A673 (cell line): ENCODE data around the gene APBA3.

Experiments used
- CTCF ChIP-seq: fragments of 300-800, 200-600 bp; sonication (generic); conservative IDR thresholded peaks from 2 replicates; pipeline ENCODE4 v1.5.1; 2017; ENCODE audit warnings: low read depth, mild to moderate bottlenecking, antibody characterized with exemption, low read length, moderate library complexity, mixed read lengths
- EZH2 ChIP-seq: fragments of 200-600 bp; sonication (generic); IDR thresholded peaks from 2 replicates; pipeline ENCODE4 v1.6.1; 2017; ENCODE audit warnings: borderline replicate concordance, low read depth, mild to moderate bottlenecking, mixed read lengths, antibody characterized with exemption, low read length; ENCODE audit not compliant: poor library complexity, severe bottlenecking

DNA sequence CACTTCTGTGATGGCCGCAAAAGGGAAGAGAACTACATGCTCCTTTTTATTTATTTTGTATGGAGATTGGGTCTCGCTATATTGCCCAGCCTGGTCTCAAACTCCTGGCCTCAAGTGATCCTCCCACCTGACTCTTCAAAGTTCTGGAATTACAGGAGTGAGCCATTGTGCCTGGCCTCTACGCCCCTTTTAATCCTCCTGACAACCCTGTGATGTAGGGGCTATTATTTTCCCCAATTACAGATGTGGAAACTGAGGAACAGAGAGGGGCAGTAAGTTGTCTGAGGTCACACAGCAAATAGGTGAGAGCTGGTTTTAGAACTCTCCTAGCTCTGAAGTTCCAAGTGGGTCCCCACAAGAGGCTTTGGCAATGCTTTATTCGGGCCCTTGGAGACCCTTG lies 41.6 kb downstream of the APBA3 start:
- no peak for TF ChIP-seq CTCF
- no peak for TF ChIP-seq EZH2
